KG1 (cell line): ENCODE data around the gene NAB1.

Experiments used
- DNase-seq: peaks from one replicate; lab custom pipeline; 2025; lab: John Stamatoyannopoulos, UW

NAB1 gene

DNA sequence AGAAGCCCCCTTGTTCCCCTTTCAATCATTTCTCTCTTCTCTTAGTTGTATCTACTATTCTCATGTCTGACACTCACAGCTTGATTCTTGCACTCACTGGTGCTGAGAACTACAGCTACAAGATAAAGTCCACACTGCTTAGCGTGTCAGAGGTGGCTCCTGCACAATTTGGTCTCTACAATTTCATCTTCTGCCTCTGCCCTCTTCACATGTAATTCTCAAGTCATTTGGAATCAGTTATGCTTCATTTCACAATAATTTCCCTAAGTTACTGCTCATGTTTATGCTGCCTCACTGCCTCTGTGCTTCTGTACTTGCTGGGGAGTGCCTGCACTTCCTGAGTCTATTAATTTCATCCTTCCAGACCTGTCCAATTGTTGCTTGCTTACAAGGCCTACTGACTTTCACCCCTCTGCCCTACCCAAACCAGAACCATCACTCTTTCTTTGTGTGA is 11.6 kb upstream of the NAB1 start:
- DNase-seq: no peak

DNA sequence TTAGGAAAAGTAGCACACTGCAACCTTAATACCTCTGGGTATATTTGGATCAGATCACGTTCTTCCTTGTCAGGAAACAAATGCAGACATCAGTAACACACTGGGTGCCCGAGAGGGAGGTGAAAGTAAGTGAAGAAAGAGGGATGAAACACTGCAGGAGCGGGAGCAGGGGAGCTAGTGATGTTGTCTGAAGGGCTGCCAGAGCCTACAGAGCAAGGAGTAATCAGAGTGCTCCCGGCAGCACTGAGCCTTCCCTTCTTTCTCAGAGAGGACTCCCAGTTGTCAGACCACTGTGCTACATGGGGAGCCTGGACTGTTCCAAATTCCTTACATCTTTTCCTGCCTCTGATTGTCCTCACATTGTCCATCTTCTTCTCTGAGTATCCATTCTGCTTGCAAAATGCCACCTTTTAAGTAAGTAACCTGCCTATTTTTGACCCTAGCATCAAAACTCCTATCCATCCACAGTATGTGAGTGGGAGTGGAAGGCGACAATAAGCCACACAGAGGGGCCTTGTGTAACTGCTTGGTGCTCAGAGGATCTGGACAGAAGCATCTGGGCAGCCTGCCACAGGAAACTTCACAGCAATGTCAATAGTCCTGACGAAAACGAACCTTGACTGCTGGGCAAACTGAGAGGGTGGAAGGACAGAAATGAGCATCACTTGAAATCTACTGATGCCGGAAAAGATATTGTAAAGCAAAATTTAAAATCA is 10.8 kb upstream of the NAB1 start:
- DNase-seq: no peak

- DNase-seq: no peak
These were observed 8.8 kb upstream of the NAB1 start for GRCh38 chr2:190640117-190640516.

- DNase-seq: no peak
These were observed 7.4 kb upstream of the NAB1 start for GRCh38 chr2:190641469-190641868.

DNA sequence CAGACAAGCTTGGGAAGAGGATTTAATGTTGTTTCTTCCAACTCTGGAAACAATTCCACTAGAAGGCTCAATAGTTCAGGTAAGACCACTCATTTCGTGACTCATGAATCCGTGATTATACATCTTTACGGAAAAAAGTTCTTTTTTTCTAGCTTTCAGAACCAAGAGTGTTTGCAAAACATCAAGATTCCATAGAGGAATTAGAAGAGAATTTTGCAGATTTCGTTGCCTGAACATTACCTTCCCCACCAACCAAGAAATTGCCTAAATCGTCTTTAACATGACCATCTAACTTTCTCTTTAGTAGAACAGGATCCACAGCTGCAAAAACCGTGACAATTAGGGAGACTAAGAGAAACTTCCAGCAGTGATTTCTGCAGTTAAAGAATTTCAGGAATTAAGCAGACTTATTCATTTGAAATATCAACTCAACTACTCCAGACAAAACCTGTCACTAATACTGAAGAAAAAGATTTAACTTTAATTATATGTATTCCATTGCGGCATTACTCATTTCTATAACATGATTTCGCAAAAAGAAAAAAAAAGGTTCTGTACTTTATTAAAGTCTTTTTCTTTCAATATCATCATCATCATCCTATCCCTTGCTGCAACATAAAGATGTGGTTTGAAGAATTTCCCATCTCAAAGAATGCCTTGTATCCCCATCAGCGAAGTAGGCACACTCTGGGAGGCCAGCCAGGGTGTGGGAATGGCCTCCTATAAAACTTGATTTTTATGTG is 1.9 kb upstream of the NAB1 start:
- no peak for DNase-seq

GRCh38 chr2:190648289-190649034 is 421 bp upstream of the NAB1 start:
- DNase-seq: peak; percentile 30

- peak; percentile 30 for DNase-seq
These were observed 1.0 kb downstream of the NAB1 start for GRCh38 chr2:190649798-190650390.

- DNase-seq: no peak
These were observed 2.5 kb downstream of the NAB1 start for GRCh38 chr2:190651413-190651812.

- no peak for DNase-seq
These were observed 4.3 kb downstream of the NAB1 start for GRCh38 chr2:190653231-190653630.

- no peak for DNase-seq
These were observed 5.0 kb downstream of the NAB1 start for GRCh38 chr2:190653931-190654330.

GRCh38 chr2:190655113-190655512 is 6.2 kb downstream of the NAB1 start:
- no peak for DNase-seq

DNA sequence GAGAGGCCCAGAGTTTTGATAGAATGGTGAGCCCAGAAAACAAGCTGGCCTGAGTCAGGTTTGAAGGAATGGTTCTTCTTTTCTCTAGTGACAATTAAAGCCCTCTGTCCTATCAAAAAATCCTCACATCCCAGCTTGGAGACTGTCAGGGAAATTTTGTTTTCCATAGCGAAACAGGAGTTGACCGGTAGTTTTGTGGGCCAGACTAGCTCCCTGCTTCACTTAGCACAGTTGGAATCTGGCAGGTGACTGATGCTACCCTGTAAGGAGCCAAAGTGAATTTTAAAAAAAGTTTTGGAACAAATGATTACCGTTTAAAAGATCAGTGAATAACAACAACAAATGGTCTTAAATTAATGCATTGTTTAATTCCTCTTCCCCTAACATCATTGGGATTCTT is 6.7 kb downstream of the NAB1 start:
- DNase-seq: no peak

DNA sequence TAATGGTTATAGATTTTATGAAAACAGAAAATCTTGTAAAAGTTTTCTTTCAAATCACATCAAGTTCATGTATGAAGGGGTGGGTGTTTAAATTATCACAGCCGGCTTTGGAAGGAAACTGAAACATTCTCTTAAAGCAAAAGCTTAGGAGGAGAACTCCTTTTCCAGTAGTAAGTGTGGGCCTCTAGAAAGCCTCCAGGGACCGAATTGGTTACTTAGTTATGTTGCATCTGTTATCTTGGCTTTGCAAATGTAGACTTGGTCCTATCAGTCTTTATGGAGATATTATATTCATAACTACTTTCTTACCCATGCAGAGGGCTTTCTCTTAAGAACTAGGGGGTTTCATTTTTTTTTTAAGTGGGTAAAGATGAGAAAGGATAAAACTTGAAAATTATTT is 7.4 kb downstream of the NAB1 start:
- DNase-seq: no peak

DNA sequence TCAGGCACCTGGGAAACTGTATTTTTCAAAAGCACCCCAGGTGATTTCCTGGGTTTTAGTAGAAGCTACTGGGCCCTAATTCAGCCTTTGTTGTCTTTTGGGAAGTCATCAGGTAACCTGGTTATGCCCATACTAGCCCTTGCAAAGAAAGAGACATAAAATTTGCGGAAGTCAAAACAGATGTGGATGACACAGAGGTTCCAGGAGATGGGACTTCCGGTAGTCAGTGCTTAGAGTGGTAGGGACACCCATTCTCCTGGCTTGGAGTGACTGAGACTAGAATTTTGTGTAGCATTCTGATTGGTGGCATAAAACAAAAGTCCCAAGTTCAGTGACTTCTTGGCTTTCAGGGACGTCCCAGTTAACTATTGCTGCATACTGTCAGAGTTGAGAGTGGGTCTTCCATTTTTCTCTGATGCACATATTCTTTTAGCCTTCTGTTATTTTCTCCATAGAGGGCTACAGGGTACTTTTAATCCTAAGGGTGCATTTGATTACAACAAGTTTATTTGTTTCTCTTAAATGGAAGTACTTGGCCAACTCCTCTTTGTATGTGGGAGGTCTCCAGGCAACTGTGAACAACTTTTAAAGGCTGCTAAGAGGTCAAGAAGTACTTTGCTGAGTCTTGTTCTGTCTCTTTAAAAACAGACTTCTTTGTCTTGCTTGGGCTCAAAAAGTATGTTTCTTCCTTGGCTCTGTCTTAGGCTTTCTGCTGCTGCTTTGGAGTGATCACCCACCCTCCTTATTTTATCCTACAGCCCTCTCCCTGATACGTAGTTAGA is 8.8 kb downstream of the NAB1 start:
- no peak for DNase-seq

DNA sequence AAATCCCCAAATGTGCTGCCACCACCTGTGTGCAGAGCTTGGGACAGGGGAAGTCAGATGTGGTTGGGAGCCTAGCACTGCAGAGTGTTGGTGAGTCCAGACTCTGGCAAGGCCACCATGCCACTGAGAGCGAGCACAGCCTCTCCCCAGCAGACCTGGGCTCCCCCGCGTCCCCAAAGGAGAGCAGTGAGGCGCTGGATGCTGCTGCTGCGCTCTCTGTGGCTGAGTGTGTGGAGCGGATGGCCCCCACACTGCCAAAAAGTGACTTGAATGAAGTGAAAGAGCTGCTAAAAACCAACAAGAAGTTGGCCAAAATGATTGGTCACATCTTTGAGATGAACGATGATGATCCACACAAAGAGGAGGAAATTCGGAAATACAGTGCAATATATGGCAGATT is 10.7 kb downstream of the NAB1 start:
- no peak for DNase-seq

DNA sequence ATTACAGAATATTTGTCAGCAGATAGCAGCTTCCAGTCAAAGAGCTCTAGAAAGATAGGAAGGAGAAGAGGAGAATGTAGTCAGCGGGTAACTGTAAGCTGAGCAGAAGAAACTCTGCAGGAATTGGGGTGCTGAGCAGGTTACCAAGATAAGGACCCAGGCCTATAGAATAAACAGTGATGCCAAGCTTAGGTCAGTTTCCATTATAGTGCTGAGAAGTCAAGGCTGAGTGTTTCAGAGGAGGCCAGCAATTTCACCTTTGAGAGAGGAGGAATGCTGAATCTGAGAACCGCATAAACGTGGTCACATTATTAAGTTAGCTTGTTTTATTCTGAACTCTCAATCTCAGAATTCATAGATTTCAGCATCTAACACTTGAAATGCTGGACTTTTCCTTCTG is 13.9 kb downstream of the NAB1 start:
- DNase-seq: no peak

DNA sequence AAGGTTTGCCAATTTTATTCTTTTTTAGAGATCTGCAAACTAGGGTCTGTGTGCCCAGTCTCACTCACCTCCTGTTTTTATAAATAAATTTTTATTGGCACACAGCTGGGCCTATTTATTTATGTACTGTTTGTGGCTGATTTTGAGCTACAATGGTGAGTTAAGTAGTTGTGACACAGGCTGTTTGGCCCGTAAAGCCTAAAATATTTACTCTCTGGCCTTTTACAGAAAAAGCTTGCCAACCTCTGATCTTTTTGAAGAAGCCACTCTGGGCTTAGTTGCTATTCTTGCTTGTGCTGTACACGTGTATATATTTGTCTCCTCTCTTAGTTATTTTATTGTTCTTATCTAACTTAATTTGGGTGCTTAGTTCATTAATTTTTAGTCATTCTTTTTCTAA is 14.5 kb downstream of the NAB1 start:
- no peak for DNase-seq

DNA sequence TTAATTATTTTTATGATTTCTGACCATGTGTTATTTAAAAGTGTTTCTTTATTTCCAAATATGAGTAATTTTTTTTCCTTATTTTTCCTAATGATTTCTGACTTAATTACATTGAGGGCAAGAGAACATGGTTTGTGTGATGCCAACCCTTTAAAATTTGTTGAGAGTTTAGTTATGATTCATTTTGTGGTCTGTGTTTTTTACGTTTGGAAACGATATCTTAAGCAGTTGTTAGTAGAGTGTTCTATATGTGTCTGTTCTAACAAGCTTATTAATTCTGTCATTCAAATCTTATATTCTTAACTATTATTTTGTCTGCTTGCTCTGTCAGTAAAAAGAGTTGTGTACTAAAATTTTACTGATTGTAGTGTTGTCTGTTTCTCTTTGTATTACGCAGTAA is 15.0 kb downstream of the NAB1 start:
- DNase-seq: no peak

DNA sequence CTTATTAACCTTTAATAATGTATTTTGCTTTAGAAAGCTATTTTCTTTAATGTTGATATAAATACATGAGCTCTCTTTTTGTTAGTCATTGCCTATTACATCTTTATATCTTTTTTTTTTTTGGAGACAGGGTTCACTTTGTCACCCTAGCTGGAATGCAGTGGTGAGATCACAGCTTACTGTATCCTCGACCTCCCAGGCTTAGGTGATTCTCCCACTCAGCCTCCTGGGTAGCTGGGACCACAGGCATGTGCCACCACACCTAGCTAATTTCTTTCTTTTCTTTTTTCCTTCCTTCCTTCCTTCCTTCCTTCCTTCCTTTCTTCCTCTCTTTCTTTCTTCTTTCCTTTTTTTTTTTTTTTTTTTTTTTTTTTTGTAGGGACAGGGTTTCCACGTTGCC is 15.4 kb downstream of the NAB1 start:
- DNase-seq: no peak

- DNase-seq: no peak
These were observed 18.0 kb downstream of the NAB1 start for GRCh38 chr2:190666895-190667294.

DNA sequence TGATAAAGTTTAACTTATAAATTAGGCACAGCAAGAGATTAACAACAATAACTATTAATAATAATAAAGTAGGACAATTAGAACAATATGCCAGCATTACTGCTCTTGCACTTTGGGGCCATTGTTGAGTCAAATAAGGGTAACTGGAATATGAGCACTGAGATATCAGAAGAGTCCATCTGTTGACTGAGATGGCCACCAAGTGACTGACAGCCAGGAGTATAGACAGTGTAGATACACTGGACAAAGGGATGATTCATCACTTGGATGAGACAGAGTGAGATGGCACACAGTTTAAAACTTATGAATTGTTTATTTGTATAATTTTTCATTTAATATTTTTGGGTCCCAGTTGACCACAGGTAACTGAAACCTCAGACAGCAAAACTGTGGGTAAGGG is 20.0 kb downstream of the NAB1 start:
- DNase-seq: no peak
